ENCODE data around the gene CAV1. TPM values are rescaled to one million over a fixed set of nuclear protein-coding genes. Genes with fewer than 3 reads are reported as not detected.
A peak's percentile ranks its signal among the peaks of the same experiment; 100 is the strongest.

The CAV1 gene
- total and polyA plus RNA-seq, 2 of the 13 experiments (the other 11 are each of a cell fraction or from before 2014, with no cell fraction given) = 0.40 TPM; not detected in 1

DNA sequence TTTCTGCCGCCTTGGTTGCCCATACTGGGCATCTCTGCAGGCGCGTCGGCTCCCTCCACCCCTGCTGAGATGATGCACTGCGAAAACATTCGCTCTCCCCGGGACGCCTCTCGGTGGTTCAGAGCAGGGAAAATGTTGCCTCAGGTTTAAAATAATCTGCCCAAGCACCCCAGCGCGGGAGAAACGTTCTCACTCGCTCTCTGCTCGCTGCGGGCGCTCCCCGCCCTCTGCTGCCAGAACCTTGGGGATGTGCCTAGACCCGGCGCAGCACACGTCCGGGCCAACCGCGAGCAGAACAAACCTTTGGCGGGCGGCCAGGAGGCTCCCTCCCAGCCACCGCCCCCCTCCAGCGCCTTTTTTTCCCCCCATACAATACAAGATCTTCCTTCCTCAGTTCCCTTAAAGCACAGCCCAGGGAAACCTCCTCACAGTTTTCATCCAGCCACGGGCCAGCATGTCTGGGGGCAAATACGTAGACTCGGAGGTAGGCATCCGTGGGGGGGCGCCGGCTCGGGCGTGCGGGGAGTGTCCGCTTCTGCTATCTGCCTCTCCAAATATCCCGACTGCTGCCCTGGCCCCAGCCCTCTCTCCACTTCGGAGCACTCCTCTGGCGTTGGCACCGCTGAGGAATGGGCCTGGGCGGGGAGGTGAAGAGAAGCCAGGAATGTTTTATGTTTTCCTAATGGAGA, at the start of gene CAV1 (continued):
- TF ChIP-seq, protein P1, sequence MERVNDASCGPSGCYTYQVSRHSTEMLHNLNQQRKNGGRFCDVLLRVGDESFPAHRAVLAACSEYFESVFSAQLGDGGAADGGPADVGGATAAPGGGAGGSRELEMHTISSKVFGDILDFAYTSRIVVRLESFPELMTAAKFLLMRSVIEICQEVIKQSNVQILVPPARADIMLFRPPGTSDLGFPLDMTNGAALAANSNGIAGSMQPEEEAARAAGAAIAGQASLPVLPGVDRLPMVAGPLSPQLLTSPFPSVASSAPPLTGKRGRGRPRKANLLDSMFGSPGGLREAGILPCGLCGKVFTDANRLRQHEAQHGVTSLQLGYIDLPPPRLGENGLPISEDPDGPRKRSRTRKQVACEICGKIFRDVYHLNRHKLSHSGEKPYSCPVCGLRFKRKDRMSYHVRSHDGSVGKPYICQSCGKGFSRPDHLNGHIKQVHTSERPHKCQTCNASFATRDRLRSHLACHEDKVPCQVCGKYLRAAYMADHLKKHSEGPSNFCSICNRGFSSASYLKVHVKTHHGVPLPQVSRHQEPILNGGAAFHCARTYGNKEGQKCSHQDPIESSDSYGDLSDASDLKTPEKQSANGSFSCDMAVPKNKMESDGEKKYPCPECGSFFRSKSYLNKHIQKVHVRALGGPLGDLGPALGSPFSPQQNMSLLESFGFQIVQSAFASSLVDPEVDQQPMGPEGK (CRISPR knock-in tag; IDR thresholded peaks at IDR 0.05) = 0 out of 2 replicates have a peak, but pooled peaks have one; percentile 8
- TF ChIP-seq HNRNPLL (IDR thresholded peaks at IDR 0.05; ENCODE audit: low read depth, low read length, poor library complexity, severe bottlenecking) (peak; percentile 19), HDAC1 (CRISPR knock-in tag; IDR thresholded peaks at IDR 0.05) (0 out of 2 replicates have a peak, but pooled peaks have one; percentile 27)
- TF ChIP-seq, protein P2, sequence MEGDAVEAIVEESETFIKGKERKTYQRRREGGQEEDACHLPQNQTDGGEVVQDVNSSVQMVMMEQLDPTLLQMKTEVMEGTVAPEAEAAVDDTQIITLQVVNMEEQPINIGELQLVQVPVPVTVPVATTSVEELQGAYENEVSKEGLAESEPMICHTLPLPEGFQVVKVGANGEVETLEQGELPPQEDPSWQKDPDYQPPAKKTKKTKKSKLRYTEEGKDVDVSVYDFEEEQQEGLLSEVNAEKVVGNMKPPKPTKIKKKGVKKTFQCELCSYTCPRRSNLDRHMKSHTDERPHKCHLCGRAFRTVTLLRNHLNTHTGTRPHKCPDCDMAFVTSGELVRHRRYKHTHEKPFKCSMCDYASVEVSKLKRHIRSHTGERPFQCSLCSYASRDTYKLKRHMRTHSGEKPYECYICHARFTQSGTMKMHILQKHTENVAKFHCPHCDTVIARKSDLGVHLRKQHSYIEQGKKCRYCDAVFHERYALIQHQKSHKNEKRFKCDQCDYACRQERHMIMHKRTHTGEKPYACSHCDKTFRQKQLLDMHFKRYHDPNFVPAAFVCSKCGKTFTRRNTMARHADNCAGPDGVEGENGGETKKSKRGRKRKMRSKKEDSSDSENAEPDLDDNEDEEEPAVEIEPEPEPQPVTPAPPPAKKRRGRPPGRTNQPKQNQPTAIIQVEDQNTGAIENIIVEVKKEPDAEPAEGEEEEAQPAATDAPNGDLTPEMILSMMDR (CRISPR knock-in tag; IDR thresholded peaks at IDR 0.05) = 0 out of 2 replicates have a peak, but pooled peaks have one; percentile 4

DNA sequence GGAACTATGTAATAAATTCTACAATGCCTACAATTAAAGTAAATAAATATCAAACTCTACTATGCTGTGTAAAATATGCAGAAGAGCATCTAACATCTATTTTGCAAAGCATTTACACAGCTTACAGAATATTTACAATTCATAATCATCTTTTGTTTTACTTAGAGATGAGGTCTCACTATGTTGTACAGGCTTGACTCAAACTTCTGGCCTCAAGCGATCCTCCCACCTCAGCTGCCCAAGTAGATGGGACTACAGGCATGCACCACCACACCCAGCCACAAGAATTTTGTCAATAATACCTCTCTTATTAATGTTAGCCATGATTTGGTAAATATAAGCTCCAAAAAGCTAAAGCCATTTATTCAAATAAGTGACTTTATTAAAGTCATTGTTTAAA, 47.2 kb upstream of the CAV1 start:
- H3K27ac ChIP-seq (ENCODE audit: extremely low read length, insufficient read depth, low read length) = no peak overlapping the region
- TF ChIP-seq ZMAT3 (CRISPR knock-in tag; conservative IDR thresholded peaks at IDR 0.05) = no peak
- no peak for TF ChIP-seq MEIS2 (CRISPR knock-in tag; IDR thresholded peaks at IDR 0.05)
- no peak for TF ChIP-seq ETV5 (CRISPR knock-in tag; IDR thresholded peaks at IDR 0.05; ENCODE audit: borderline replicate concordance)
- no peak for TF ChIP-seq BORCS8-MEF2B (CRISPR knock-in tag; IDR thresholded peaks at IDR 0.05)
- TF ChIP-seq, protein P2 (CRISPR knock-in tag; IDR thresholded peaks at IDR 0.05) = no peak
- TF ChIP-seq, protein P3, sequence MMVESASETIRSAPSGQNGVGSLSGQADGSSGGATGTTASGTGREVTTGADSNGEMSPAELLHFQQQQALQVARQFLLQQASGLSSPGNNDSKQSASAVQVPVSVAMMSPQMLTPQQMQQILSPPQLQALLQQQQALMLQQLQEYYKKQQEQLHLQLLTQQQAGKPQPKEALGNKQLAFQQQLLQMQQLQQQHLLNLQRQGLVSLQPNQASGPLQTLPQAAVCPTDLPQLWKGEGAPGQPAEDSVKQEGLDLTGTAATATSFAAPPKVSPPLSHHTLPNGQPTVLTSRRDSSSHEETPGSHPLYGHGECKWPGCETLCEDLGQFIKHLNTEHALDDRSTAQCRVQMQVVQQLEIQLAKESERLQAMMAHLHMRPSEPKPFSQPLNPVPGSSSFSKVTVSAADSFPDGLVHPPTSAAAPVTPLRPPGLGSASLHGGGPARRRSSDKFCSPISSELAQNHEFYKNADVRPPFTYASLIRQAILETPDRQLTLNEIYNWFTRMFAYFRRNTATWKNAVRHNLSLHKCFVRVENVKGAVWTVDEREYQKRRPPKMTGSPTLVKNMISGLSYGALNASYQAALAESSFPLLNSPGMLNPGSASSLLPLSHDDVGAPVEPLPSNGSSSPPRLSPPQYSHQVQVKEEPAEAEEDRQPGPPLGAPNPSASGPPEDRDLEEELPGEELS (CRISPR knock-in tag; IDR thresholded peaks at IDR 0.05) = no peak
- TF ChIP-seq ZBTB20 (CRISPR knock-in tag; IDR thresholded peaks at IDR 0.05; ENCODE audit: borderline replicate concordance, low read depth) = no peak
- TF ChIP-seq TEAD3 (CRISPR knock-in tag; optimal IDR thresholded peaks at IDR 0.05; ENCODE audit: borderline replicate concordance) = no peak
- TF ChIP-seq, protein P4, sequence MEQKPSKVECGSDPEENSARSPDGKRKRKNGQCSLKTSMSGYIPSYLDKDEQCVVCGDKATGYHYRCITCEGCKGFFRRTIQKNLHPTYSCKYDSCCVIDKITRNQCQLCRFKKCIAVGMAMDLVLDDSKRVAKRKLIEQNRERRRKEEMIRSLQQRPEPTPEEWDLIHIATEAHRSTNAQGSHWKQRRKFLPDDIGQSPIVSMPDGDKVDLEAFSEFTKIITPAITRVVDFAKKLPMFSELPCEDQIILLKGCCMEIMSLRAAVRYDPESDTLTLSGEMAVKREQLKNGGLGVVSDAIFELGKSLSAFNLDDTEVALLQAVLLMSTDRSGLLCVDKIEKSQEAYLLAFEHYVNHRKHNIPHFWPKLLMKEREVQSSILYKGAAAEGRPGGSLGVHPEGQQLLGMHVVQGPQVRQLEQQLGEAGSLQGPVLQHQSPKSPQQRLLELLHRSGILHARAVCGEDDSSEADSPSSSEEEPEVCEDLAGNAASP (CRISPR knock-in tag; IDR thresholded peaks at IDR 0.05; ENCODE audit: borderline replicate concordance) = no peak

More for the DNA sequence above, 47.2 kb upstream of the CAV1 start:
- in situ Hi-C loops (cut with HindIII; ENCODE audit: extremely low pct_ligation_motif_present, low pct_unique_long_range_greater_than_20kb) = no loop called here
- Histone ChIP-seq H3K4me1 (ENCODE audit: insufficient read depth, low read length) (no peaks in the 10 kb centered on the region), H3K9me3 (ENCODE audit: low read length) (no peaks in the 10 kb centered on the region), H3K9ac (ENCODE audit: insufficient read depth, low read depth, low read length) (no peak overlapping the region), H3K36me3 (replicated peaks in 1 of 2; ENCODE audit: control insufficient read depth in 1 of 2, insufficient read depth in 2 of 2, low read length in 2 of 2) (no peaks in the 10 kb centered on the region), H3K4me2 (ENCODE audit: low read depth, low read length) (no peak overlapping the region), H2AFZ (ENCODE audit: low read length) (no peak overlapping the region), H3K79me2 (ENCODE audit: insufficient read depth, low read length) (no peaks in the 10 kb centered on the region), H3K27me3 (ENCODE audit: control insufficient read depth in 1 of 2, insufficient read depth in 2 of 2, low read length in 2 of 2) (no peaks in the 10 kb centered on the region), H4K20me1 (ENCODE audit: insufficient read depth, low read length) (no peaks in the 10 kb centered on the region), H3K4me3 (replicated peaks in 1 of 3; ENCODE audit: insufficient read depth in 1 of 3, low read depth in 2 of 3, low read length in 3 of 3) (no peak overlapping the region)
- ATAC-seq (no peak), DNase-seq (ENCODE audit: low spot score) (no peak), FAIRE-seq (no peak)
- WGBS (ENCODE audit: low lambda C conversion rate) = 0% methylated on average over 1 of the region's 1 CpG
- CTCF ChIA-PET (ENCODE audit: low intra/inter-chr PET ratio, low total read pairs) = no interaction called here
- BruUV-seq (replicated peaks) = no TSS peak
- POLR2A ChIA-PET = no interaction called here
- intact Hi-C loops (cut with micrococcal nuclease; ENCODE audit: unreplicated experiment) = no loop called here

All from HepG2 (cell line).